Fibroblast of villous mesenchyme (primary cell): ENCODE measurements around the gene USF3. TPM values are rescaled to one million over a fixed set of nuclear protein-coding genes. Genes with fewer than 3 reads are reported as not detected.
A peak's percentile ranks its signal among the peaks of the same experiment; 100 is the strongest.

Source experiments
- DNase-seq: peaks from one replicate; pipeline ENCODE4 v3.0.0-alpha.2; 2010; ENCODE audit warnings: low read depth
- H3K4me3 ChIP-seq: 2 replicates; pipeline ENCODE4 v1.5.1; 2011; ENCODE audit warnings: low read depth, mild to moderate bottlenecking, low read length
- CTCF ChIP-seq: IDR thresholded peaks from 2 replicates; pipeline ENCODE4 v1.5.1; 2012; ENCODE audit warnings: low read depth, mild to moderate bottlenecking, low read length; ENCODE audit not compliant: insufficient read depth
- total RNA-seq: library from RNA; depleted of rRNA; stranded (reverse); fragments of >200 nt; gene quantifications from 2 replicates; pipeline ENCODE4 v1.2.3, GENCODE V29; 2012

The USF3 gene
- total RNA-seq, 1 donor, result 12.5 TPM

- no peak overlapping the region for H3K4me3 ChIP-seq
- no peak for TF ChIP-seq CTCF
- DNase-seq, result no peak
Observed at GRCh38 chr3:113684271-113684819, 12.1 kb downstream of the USF3 start.

- no peak for TF ChIP-seq CTCF
- no peak overlapping the region for H3K4me3 ChIP-seq
- DNase-seq, result no peak
Observed at GRCh38 chr3:113678773-113679172, 17.7 kb downstream of the USF3 start.

- no peak overlapping the region for H3K4me3 ChIP-seq
- TF ChIP-seq CTCF, result no peak
- no peak for DNase-seq
Observed at GRCh38 chr3:113677737-113678136, 18.7 kb downstream of the USF3 start.

- H3K4me3 ChIP-seq, result no peak overlapping the region
- TF ChIP-seq CTCF, result no peak
Observed at GRCh38 chr3:113676261-113676660, 20.2 kb downstream of the USF3 start.

GRCh38 chr3:113673593-113673992, 22.8 kb downstream of the USF3 start:
- DNase-seq, result no peak
- H3K4me3 ChIP-seq, result no peak overlapping the region
- no peak for TF ChIP-seq CTCF

More at GRCh38 chr3:113676261-113676660, 20.2 kb downstream of the USF3 start:
- DNase-seq, result no peak

GRCh38 chr3:113668015-113668414, 28.4 kb downstream of the USF3 start:
- H3K4me3 ChIP-seq, result no peak overlapping the region
- no peak for TF ChIP-seq CTCF
- DNase-seq, result peak; percentile 43

- no peak for TF ChIP-seq CTCF
- no peak for DNase-seq
- H3K4me3 ChIP-seq, result no peak overlapping the region
Observed at GRCh38 chr3:113664523-113665094, 31.8 kb downstream of the USF3 start.
